OCI-M1 (cell line): ENCODE data around the gene SRGAP3.

Experiments
- DNase-seq: peaks from one replicate; lab custom pipeline; 2025; lab: John Stamatoyannopoulos, UW

SRGAP3 gene

DNA sequence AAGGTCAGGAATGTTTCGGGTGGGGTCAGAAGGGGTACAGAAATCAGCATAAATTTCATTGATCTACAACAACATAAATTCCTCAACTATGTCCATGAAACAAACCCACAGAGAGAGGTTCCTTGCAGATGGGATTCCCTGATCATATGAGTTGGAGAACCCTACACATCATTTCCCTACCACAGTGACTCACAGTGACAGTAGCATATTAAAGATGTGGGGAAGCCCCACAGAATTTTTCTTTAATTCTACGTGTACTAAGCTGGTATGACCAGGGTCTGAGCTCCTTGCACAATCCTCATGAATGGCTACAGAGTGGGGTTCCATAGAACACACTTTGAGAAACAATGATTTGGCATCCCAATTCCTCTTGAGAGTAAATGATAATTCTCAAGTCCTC, 169.3 kb downstream of the SRGAP3 start:
- DNase-seq = no peak

DNA sequence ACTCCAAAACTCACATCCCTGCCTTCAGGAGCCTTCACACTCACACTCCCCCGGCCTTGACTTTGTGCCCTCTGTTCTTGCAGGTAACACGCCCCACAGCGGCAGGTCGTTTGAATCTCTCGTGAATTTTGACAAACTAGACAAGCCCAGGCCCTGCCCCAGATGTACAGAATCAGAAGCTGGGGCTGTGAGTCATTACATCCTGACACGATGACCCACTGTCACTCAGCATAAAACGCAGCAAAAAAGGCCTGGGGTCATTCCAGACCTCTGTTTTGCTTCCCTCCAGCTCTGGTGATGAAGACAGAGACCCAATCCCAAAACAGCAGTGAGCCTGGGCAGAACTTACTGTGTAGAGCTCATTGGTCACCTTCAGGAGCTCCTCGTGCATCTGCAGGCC, 169.8 kb downstream of the SRGAP3 start:
- DNase-seq = no peak

DNA sequence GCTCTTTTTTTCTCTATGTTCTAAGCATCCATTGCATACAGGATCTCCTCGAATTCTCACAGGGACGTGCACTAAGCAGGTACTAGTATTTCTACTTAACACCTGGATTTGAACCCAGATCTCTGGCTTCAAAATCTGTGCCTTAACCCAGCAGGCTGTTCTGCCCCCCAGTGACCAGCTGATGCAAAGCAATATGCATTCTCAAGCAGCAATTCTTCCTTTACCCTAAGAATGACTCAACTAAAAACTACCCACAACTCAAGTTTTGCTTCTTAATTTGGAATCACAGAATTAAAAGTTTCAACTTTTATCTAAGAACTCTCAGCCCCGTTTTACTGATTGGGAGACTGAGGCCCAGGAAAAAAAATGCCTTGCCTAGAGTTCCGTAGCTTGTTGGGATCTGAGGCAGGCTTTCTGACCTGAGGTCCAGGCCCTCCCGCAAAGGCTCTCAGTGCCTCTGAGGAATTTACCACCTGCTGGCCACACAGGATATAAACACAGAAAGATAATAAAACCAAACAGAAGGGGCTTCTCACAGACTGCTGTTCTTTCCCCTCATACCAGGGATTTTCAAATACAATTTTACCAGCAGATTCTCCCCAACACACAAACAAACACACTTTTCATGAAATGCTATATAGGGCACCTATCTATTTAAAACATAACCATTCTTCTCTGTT, 170.7 kb downstream of the SRGAP3 start:
- no peak for DNase-seq

DNA sequence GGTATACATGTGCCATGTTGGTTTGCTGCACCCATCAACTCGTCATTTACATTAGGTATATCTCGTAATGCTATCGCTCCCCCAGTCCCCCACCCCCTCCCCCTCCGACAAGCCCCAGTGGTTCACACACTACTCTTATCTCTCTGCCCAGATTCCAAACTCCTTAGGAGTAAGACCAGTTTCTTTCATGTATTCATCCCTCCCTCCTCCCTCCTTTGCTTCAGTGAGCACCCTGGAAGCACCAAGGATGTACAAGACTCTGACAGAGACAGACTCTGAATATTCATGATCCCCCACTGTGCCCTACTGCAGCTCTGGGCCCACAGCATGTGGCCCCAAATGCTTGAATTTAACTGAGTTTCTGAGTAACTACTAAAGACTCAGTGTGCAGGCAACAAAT, 172.4 kb downstream of the SRGAP3 start:
- peak; percentile 58 for DNase-seq

DNA sequence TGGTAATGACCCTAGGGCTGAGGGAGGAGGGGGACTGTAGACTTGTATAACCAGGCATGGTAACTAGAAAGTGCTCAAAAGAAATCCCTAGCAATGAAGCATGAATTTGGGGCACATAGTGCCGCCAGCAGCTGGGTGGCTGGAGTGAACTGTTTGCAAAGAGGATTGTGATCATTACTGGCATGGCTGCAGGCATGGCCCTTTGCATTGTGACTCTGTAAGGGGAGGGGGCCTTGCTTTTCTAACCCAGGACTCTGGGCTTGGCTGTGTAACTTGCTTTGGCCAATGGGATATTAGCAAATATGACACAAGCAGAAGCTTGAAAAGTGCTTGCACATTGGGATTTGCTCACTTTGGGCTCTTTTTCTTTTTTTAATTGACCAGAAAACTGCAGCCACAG, 173.7 kb downstream of the SRGAP3 start:
- DNase-seq = no peak

DNA sequence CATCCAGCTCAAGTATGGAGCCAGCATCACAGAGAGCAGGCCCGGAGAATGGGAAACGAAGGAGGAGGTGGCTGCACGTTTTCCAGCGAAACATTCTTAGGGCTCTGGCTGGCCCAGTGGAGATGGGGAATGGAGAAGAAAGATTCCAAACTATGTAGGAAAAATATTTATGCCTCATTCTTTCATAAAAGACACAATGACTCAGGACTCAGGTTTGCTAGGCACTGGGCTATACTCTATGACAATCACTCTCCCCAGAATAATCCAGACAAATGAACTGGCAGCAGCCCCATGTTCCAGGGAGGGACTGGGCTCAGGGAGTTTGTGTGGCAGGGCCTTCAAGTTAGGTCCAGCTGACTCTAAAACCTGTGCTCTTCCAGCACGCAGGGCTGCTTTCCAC, 175.4 kb downstream of the SRGAP3 start:
- no peak for DNase-seq

DNA sequence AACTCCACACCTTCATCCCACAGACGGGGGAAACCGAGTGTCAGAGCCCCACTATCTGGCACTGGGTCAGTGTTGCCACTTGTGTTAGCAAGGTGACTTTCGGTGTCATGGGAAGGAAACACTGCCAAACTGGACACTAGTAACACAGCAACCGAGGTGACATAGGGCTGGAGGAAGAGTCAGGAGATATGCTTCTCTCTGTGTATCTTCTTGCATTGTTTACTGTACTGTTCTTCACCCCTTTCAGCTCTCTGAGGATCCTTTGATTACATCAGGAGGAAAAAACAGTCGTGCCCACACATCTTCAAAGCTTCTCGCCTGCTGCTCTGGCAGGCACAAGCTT, 176.8 kb downstream of the SRGAP3 start:
- no peak for DNase-seq

DNA sequence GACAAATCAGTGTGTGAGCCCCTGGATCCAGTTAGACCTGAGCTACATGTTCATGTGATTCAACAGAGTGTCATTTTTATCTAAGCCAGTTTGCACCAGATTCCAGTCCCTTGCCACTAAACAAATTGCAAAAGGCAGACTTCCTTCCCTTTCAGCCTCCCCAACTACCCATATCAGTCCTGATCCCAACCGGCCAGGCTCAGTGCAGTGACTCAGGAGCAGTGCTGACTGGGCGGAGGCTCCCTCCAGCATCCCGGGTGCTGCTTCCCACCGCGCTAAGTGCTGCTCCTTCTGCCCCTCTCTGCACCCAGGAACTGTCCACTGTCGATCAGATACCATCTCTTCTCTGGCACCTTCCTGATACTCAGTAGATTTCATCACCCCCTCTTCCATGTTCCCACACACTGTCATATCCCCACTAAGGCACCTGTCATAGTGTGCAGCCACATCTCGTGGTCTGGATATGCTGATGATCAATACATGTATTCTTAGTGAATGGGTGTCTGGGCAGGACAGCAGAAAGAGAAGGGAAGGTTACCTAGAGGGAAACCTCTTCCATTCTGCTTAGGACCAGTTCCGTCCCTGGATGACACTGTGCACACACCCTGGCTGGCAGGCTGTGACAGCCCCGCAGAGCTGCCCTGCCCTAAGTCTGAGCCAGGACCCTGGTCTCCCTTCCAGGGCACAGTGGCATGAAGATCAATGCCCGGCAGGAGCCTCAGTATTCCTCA, 177.3 kb downstream of the SRGAP3 start:
- peak; percentile 14 for DNase-seq

DNA sequence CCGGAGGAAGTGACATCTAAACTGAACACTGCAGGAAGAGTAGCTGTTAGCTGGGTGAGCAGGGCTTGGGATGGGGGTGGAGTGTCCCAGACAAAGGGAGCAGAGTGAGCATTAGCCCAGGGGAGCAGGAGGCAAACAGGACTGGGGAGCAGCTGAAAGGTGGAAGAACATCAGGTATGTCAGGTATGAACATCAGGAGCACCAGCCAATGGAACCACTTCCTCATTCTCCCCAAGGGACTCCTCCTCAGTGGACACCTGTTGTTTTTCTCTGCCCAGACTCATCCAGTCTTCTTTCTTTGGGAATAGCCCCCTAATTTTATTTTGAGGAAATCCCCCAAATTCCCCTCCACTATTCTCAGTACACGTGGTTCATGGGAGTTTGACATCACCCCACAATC, 178.5 kb downstream of the SRGAP3 start:
- DNase-seq = no peak

DNA sequence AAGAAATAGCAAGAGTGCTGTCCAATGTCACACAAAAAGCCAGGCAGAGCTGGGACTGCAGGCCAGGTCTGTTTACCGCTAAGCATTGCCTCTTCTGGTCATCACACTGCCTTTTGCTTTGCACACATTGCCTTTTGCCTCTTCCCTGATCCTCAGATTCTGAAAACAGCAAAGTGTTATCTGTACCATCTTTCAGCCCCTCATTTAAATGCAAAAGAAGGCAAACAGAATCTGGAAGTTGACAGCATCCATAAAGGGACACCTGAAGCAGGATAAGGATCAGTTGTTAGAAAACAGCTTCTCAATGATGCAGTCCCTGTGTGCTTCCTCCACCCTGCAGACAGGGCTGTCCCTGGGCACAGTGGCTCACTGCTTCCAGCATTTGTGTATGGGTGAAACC, 179.5 kb downstream of the SRGAP3 start:
- no peak for DNase-seq

DNA sequence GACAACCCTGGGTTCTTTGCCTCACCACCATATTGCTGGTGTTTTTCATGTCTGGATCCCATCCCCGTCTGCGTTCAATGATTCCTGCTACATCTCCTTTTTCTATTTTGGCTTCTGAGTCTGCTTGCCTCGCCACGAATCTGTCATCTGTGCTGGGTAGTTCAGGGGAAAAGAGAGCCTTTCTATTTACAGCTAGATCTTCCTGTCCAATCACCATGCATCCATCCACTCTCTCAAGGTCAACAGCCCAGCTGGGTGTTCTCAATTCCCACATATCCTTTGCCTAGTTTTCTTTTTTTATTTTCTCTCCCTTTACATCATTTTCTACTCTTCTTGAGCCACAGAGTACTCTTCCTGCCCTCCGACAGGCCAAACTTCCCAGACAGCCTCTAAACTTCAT, 181.4 kb downstream of the SRGAP3 start:
- no peak for DNase-seq

DNA sequence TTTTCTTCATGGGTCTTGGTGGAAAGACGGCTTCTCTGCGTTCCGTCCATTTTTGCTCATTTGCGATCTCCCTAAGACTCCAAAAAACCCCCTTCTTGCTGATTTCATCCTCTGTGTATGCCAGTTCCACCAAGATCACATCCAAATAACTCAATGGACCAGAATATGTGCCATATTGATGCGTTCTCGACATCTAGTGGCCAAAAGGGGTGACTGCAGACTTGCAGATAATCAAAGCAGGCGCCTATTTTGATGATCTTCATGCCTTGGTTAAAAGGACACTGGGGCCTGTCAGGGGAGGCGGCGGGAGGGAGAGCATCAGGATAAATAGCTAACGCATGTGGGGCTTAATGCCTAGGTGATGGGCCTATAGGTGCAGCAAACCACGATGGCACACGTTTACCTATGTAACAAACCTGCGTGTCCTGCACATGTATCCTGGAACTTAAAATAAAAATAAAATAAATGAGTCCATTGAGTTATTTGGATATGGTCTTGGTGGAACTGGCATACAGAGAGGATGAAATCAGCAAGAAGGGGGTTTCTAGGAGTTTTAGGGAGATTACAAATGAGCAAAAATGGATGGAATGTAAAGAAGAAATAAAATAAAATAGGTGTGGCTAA, 182.0 kb downstream of the SRGAP3 start:
- peak; percentile 78 for DNase-seq

DNA sequence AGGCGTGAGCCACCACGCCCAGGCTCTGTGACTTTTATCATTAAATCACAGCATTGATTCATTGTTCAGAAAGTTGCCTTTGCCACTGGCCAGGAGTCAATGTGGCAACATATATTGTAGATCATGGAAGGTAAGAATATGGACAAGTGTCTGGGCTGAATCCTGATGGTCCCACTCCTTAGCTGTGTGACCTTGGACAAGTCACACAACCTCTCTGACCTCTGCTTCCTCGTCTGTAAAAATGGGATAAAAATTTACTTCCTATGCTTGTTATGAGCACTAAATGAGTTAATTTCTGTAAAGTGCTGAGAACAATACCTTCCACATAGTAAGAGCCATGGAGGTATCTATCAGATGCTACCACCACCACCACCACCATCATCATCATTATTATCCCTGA, 182.7 kb downstream of the SRGAP3 start:
- DNase-seq = no peak

DNA sequence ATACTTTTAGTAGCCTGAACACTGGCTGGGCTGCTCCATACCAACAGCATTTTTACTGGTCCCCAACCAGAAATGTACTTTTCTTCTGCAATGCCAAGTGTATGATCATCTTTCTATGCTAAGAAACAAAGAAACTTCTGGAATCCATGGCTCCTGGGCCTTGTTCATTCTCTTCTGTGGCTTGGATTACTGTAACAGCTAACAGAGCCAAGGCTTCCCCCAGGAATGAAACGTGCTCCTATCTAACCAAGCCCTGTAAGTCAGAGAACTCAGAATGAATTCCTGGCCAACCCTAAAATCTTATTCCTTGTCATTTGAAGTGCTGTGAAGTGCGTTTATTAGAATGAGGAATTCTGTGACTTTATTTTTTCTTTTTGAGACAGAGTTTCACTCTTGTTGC, 183.3 kb downstream of the SRGAP3 start:
- no peak for DNase-seq

DNA sequence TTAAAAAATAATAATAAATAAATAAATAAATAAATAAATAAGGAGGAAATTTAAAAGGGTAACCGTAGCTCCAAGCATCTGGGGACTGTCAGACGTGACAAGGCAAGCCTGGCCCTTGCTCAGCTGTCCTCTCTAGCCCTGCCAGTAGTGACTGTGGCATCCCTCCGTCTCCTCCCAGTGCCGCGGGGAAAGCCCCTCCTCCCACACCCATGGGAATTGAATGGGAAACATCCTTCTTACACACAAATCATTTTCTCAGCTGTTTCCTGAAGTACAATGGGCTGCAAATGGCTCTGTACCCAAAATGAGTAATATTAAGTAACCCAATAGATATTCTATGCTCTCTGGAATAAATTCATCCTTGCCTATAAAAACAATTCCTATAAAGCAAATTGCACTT, 184.6 kb downstream of the SRGAP3 start:
- DNase-seq = no peak

DNA sequence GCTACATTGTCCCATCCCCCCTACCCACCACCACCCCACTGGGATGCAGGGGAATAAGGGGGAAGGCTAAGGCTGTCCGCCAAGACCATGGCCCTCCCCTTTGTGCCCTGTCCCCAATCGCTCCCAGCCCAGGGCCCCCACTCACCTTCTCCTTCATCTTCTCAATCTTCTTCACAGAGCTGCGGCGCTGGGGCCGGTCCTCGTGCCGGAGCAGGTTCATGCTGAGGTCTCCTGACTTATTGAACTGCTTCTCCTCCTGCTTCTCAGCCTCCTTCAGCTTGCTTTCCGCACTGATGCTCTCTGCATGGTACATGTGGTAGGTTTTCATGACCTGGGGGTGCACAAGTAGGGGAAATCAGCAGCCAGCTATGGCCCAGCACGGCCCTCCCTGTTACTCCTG, 185.2 kb downstream of the SRGAP3 start:
- DNase-seq = no peak

DNA sequence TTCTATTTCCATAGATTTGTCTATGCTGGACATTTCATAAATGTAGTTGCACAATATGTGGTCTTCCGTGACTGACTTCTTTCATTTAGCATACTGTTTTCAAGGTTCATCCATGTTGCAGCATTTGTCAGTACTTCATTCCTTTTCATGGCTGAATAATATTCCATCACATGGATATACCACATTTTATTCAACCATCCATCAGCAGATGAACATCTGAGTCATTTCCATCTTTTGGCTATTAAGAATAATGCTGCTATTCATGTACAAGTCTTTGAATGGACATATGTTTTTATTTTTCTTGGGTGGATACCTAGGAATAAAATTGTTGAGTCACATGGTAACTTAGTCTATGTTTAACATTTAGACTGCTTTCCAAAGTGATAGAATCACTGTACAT, 186.9 kb downstream of the SRGAP3 start:
- no peak for DNase-seq

DNA sequence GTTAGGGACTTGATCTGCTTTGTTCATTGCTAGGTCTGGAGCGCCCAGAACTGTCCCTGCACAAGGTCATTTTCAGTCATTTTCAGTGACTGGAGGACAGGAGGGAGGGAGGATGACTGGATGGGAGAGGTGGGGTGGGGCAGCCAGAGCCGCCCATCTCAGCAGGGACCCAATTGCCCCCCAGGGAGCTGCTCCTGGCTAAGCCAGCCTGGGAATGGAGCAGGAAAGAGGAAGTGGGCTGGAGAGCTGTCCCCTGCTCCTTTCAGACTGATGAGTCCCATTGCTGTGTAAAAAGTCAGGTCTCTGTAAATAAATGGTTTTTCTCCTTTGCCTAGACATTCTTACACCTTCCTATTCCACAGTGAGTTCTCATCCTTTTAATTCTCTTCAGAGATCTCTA, 187.8 kb downstream of the SRGAP3 start:
- DNase-seq = no peak

DNA sequence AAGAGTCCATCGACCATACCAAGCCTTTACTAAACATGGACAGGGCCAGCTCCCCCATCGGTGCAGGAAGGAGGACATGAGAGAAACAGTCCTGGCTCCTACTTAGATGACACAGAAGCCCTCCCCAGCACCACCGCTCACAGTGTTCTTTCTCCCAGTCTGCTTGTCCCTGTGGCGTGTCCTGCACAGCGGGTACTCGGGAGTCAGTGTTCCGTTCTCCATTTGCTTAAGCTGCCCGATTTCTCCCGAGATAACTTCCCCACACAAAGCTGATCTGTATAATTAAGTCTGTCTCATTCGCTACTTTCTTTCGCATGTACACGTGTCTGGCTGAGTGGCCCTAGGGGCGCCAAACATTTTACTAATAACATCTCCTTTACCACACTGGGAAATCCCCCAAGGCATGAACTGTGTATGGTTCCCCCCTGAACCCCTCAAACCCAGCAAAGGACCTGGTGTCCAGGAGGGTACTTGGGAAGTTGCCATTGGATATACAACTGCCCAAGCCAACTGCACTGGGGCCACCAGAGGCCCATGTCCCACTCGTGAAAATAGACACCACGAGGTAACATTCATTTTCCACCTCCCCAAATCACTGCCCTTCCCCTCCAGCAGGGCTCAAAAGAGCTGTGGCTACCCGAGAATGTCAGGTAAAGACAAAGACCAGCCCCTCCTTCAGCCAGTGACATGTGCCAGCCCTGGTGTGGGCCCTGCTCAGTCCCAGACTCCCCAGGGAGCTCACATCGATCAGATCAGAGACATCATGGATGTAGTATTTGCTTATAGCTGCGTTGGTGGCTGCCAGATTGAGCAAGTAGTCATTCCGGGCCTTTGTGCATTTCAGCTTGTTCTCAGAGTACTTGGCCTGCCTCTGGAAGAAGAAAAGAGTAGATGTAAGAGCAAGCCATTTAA, 189.7 kb downstream of the SRGAP3 start:
- DNase-seq = no peak

DNA sequence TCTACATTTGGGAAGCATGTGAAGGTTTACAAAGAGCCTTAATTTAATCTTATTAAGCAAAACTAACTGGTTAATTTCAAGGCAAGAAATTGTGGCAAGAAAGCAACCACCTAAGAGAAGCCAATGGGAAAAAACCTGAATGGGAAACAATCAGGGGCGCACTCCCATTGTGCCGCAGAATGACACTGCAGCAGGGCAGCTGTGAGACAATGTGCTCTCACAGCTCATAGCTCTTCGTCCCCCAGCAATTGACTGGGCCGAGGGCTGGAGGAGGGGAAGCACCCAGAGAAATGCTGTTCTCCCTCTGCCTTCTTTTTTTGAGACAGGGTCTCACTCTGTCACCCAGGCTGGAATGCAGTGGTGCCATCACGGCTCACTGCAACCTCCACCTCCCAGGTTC, 192.9 kb downstream of the SRGAP3 start:
- no peak for DNase-seq

DNA sequence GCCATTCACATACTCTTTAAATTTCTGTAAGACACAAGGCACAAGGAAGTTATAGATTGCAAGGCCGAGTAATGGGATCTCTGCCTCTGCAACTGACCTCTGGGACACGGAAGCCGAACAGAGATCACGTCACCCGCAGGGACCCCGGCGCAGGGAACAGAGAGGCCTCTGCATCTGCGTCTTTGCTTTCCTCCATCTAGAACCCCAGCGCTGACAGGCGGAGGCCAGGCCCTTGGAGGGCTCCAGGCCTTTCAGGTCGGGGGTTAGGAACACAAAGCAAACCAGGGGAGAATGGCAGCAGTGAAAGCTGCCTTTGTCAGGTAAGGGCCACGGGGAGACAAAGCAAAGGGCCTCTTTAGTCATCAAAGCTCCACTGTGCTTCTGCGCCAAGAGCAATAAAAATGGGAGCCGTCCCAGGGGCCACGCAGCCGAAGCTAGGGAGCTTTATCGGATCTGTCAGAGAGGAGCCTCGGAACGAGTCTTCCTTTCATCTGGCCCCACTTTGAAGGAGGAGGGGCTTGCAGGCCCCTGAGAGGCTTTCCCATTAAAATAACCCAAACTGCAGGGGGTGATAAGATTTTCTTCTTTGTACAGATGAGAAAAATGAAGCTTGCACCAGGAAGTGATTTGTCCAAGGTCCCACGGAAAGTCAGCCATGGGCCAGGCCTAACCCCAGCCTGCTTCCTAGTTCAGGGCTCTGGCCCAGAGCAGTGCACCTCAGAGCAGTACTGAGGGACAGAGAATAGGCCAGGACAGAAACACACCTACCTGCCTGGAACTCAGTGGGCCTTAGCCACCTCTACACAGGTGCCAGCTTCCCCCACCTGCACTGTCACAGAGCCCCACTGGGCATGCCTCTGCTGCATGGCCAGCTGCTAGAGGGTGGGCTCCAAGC, 201.7 kb downstream of the SRGAP3 start:
- no peak for DNase-seq

DNA sequence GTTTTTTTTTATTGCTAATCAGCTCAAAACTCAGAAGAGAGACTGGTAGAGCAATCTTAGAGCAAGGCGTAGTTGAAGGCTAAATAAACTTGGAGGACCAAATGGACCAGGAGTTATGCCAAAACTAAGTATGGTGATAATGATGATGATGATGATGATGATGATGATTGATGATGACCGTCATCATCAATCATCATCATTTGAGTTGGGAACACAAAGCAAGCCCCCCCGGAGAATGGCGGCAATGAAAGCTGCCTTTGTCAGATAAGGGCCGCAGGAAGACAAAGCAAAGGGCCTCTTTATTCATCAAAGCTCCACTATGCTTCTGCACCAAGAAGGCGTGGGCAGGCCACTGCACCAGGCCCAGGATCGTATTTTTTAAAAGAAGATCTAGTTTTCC, 204.1 kb downstream of the SRGAP3 start:
- no peak for DNase-seq
